Activated T-cell treated with anti-CD3 and anti-CD28 coated beads, Interleukin-2, amount 50 U/mL, for 24 hours (primary cell): ENCODE data around the gene CRYGD.
"Not testable (repeated sequence)": the region's sequence is repeated elsewhere in the genome, so short reads cannot be mapped to it uniquely, and the experiment has no call there.

Experiments
- DNase-seq: peaks from one replicate; pipeline ENCODE4 v3.0.0-alpha.2; 2020
- H3K27ac Mint-ChIP-seq: 2 replicates; pipeline ENCODE4 v1.8.0; 2020; ENCODE audit warnings: mild to moderate bottlenecking, mixed read lengths
- H3K27me3 Mint-ChIP-seq: 2 replicates; pipeline ENCODE4 v1.8.0; 2020; ENCODE audit warnings: mixed read lengths
- H3K36me3 Mint-ChIP-seq: 2 replicates; pipeline ENCODE4 v1.8.0; 2020; ENCODE audit warnings: low read depth, mixed read lengths
- H3K4me1 Mint-ChIP-seq: 2 replicates; pipeline ENCODE4 v1.8.0; 2020; ENCODE audit warnings: low read depth, mixed read lengths
- H3K4me3 Mint-ChIP-seq: 2 replicates; pipeline ENCODE4 v1.8.0; 2020; ENCODE audit warnings: mild to moderate bottlenecking, moderate library complexity, mixed read lengths
- H3K9me3 Mint-ChIP-seq: 2 replicates; pipeline ENCODE4 v1.8.0; 2020; ENCODE audit warnings: mixed read lengths

Gene CRYGD

DNA sequence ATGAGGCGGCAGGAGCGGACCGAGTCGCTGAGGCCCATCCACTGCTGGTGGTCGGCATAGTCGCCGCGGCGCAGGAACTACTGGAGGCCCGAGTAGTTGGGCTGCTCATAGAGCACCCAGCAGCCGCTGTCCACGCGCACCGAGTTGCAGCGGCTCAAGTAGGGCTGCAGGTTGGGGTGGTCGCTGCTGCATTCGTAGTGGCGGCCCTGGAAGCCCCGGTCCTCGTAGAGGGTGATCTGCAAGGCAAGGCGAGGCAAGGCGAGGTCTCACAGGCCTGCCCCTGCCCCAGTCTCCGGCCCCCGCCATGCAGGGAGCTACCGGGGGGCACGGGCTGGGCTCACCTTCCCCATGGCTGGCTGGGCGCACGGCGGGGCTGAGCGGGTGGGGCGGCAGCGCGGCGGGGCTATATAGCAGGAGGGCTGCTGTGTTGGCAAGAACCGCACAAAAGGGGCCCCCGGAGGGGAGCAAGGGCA is 12.0 kb downstream of the CRYGD start:
- H3K4me3 Mint-ChIP-seq, H3K27me3 Mint-ChIP-seq, DNase-seq, H3K27ac Mint-ChIP-seq, H3K36me3 Mint-ChIP-seq, H3K4me1 Mint-ChIP-seq, H3K9me3 Mint-ChIP-seq: not testable (repeated sequence)

GRCh38 chr2:208103616-208104015 is 20.7 kb downstream of the CRYGD start:
- Mint-ChIP-seq H3K27ac (no peak overlapping the region), H3K36me3 (no peaks in the 10 kb centered on the region), H3K27me3 (peaks cover 2% of the 10 kb centered on the region), H3K4me1 (peaks cover 26% of the 10 kb centered on the region), H3K4me3 (no peak overlapping the region), H3K9me3 (no peaks in the 10 kb centered on the region)
- DNase-seq: no peak

DNA sequence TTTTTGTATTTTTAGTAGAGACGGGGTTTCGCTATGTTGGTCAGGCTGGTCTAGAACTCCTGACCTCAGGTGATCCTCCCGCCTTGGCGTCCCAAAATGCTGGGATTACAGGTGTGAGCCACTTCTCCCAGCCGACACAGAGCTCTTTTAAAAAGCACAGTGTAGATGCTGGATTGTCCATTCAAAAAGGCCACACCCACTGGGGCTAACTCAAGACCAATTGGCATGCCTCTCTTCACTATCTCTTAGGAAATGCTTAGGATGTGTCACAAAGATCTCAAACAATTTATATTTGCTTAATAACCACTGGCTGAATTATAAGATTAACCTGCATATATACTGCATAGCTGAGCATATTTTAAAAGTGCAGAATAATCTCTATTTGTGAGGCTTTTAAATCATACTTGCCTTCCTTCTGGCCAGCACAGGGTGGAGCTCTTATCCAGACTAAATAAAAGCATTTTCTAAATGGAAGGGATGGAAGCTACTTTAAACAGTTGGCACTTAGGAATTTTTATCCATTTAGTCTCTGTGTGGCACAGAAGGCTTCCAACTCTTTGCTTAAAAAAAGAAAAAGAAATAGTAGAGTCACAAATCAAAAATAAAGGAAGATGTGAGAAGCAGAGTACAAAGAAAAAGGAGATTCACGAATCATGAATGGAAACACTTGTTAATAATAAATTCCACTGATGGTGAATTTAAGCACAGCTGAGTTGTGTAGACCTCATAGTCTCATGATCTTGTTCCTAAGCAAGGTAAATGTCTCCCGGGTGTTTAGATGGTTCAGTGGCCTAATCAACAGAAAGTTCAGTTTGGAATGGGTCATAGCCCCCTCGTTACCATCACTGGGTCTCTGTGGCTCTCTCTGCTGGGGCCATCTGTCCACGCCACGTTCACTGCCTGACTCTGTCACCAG is 22.4 kb downstream of the CRYGD start:
- Mint-ChIP-seq H3K9me3 (no peaks in the 10 kb centered on the region), H3K4me3 (no peak overlapping the region), H3K4me1 (peaks cover 26% of the 10 kb centered on the region), H3K27me3 (no peaks in the 10 kb centered on the region), H3K27ac (no peak overlapping the region), H3K36me3 (no peaks in the 10 kb centered on the region)
- DNase-seq: no peak

DNA sequence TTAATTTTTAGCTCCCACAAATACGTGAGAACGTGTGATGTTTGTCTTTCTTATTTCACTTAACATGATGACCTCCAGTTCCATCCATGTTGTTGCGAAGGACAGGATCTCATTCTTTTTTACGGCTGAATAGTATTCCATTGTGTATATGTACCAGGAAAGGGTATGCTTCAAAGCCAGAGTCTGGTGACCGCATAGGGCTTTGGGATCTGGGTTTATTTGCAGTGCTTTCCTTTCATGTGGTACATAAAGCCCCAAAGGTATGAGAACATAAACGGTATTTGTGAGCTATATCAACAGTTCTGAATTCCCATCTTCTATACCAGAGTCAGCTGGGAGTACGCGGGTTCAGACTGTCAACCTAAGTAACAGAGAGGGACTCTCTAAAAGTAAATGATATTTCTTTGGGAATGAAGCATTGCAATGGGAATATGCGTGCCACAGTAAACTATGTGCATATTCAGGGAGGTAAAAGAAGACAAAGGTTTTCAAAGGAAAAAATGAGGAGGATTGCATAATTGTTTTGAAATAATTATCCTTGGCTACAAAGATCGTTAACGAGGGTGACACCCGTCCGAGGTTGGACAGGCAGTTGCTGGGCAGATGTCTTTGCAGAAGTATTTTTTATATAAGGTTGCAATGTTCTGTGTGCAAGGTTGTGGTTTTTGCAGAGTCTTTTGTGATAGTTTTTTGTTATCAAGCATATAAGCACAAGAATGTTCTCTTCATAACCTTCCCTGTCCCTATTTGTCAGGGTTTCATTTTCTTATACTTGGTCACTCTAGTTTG is 24.4 kb downstream of the CRYGD start:
- no peaks in the 10 kb centered on the region for H3K27me3 Mint-ChIP-seq
- no peak overlapping the region for H3K27ac Mint-ChIP-seq
- H3K4me1 Mint-ChIP-seq: peaks cover 26% of the 10 kb centered on the region
- no peak overlapping the region for H3K4me3 Mint-ChIP-seq
- no peaks in the 10 kb centered on the region for H3K9me3 Mint-ChIP-seq
- DNase-seq: no peak
- no peaks in the 10 kb centered on the region for H3K36me3 Mint-ChIP-seq

DNA sequence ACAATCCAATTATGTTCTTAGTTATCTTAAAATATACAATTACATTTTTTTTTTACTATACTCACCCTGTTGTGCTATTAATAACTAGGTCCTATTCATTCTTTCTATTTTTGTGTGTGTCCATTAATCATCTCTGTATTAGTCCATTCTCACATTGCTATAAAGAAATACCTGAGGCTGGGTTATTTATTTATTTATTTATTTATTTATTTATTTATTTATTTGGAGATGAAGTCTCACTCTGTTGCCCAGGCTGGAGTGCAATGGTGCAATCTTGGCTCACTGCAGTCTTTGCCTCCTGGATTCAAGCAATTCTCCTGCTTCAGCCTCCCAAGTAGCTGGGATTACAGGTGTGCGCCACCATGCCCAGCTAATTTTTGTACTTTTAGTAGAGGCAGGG is 25.6 kb downstream of the CRYGD start:
- H3K4me3 Mint-ChIP-seq, H3K27ac Mint-ChIP-seq, H3K9me3 Mint-ChIP-seq, H3K36me3 Mint-ChIP-seq, H3K27me3 Mint-ChIP-seq, DNase-seq: not testable (repeated sequence)
- peaks cover 26% of the 10 kb centered on the region for H3K4me1 Mint-ChIP-seq

DNA sequence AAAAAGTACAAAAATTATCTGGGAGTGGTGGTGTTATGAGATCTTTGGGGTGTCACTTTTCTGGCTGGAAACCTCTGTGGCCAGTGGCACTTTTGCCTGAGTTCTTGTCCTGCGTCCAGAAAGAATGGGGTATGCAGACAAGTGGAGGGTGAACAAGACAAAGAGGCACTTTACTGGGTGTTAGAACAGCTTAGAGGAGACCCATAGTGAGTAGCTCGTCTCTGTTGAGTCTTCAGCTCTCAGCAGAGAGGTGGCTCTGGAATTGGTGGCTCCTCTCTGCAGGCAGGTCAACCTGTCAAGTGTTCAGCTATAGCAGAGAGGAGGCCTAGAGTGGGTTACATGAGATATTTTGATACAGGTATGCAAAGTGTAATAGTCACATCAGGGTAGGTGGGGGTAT is 26.1 kb downstream of the CRYGD start:
- DNase-seq: no peak
- no peaks in the 10 kb centered on the region for H3K9me3 Mint-ChIP-seq
- no peaks in the 10 kb centered on the region for H3K36me3 Mint-ChIP-seq
- no peak overlapping the region for H3K4me3 Mint-ChIP-seq
- peaks cover 26% of the 10 kb centered on the region for H3K4me1 Mint-ChIP-seq
- no peak overlapping the region for H3K27ac Mint-ChIP-seq
- H3K27me3 Mint-ChIP-seq: no peaks in the 10 kb centered on the region

- no peaks in the 10 kb centered on the region for H3K36me3 Mint-ChIP-seq
- no peak for DNase-seq
- H3K27me3 Mint-ChIP-seq: no peaks in the 10 kb centered on the region
- no peaks in the 10 kb centered on the region for H3K9me3 Mint-ChIP-seq
- no peak overlapping the region for H3K27ac Mint-ChIP-seq
- no peak overlapping the region for H3K4me3 Mint-ChIP-seq
- peaks cover 26% of the 10 kb centered on the region for H3K4me1 Mint-ChIP-seq
Measured at GRCh38 chr2:208097801-208098200, 26.5 kb downstream of the CRYGD start.

DNA sequence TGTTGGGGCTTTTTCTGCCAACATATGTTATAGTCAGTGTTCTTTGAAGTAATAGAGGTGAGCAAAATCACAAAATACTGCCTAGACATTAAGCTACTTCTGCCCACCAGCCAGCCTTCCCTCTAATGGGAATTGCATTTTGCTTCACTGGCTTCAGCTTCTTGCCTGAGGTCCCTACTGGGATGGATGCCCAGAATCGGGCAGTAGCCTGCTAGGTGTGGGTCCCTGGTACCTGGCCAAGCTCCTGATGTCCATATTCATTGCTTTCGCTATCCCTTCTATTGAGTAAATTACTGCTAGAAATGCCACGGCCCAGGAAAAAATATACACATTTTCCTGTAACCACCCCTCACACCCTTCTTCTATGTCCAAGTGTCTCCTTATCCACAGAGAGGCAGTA is 27.0 kb downstream of the CRYGD start:
- Mint-ChIP-seq H3K4me3 (no peak overlapping the region), H3K9me3 (no peaks in the 10 kb centered on the region), H3K27me3 (no peaks in the 10 kb centered on the region), H3K4me1 (peaks cover 24% of the 10 kb centered on the region), H3K27ac (no peak overlapping the region), H3K36me3 (no peaks in the 10 kb centered on the region)
- no peak for DNase-seq

- no peak for DNase-seq
- Mint-ChIP-seq H3K36me3 (no peaks in the 10 kb centered on the region), H3K9me3 (no peaks in the 10 kb centered on the region), H3K27ac (no peak overlapping the region), H3K4me3 (no peak overlapping the region), H3K27me3 (no peaks in the 10 kb centered on the region), H3K4me1 (peaks cover 12% of the 10 kb centered on the region)
Measured at GRCh38 chr2:208096080-208096479, 28.2 kb downstream of the CRYGD start.

DNA sequence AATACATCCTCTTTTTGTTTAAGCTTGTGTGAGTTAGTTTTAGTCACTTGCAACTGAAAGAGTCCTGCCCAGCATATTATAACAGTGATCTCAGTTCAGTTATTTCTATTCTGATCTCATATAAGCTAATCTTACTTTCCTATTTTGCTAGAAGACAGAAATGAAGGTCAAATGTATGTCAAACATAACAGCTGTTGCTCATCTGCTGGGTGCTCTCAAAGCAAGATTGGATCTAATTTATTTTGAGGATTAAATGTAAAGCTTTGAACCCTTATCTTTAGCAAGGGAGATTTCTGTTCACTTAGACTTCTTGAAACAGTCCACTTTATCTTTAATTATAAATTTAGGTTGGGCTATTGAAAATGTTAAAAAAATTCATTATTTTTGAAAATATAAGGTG is 31.2 kb downstream of the CRYGD start:
- Mint-ChIP-seq H3K36me3 (no peaks in the 10 kb centered on the region), H3K9me3 (peaks cover 2% of the 10 kb centered on the region), H3K4me3 (no peak overlapping the region), H3K27me3 (no peaks in the 10 kb centered on the region), H3K27ac (no peak overlapping the region), H3K4me1 (no peaks in the 10 kb centered on the region)
- DNase-seq: no peak

DNA sequence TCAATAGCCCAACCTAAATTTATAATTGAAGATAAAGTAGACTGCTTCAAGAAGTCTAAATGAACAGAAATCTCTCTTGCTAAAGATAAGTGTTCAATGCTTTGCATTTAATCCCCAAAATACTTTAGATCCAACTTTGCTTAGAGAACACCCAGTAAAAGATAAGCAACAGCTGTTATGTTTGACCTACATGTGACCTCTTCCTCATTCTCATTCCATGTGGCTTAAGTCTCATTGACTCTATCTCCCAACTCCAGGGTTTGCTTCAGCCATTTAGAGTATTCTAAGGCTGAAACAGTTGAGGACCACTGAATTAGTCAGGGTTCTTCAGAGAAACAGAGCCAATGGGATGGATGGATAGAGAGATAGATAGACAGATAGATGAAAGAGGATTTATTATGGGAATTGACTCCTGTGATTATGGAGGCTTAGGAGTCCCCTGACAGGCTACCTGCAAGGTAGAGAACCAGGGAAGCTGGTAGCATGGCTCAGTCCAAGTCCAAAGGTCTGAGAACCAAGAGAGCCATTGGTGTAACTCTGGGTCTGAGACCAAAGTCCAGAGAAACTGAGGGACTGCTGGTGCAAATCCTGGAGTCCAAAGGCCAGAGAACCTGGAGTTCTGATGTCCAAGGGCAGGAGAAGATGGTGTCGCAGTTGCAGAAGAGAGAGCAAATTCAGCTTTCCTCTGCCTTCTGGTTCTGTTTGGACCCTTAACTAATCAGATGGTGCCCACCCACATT is 32.1 kb downstream of the CRYGD start:
- no peak overlapping the region for H3K4me3 Mint-ChIP-seq
- DNase-seq: no peak
- H3K27ac Mint-ChIP-seq: no peak overlapping the region
- H3K36me3 Mint-ChIP-seq: no peaks in the 10 kb centered on the region
- peaks cover 2% of the 10 kb centered on the region for H3K9me3 Mint-ChIP-seq
- no peaks in the 10 kb centered on the region for H3K27me3 Mint-ChIP-seq
- no peaks in the 10 kb centered on the region for H3K4me1 Mint-ChIP-seq

DNA sequence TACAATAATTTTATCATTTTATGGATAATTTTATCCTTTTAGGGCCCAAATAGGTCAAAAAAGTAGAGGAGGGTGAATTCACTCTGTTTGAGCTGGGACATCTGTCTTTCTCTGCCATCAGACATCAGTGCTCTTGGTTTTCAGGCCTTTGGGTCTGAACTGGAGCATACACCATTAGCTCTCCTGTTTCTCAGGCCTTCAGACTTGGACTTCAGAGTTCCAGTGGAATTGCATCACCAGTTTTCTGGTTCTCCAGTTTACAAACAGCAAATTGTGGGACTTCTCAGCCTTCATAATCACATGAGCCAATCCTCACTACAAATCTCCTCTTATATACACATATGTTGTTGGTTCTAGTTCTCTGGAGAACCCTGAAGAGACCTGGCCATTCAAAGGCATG is 33.9 kb downstream of the CRYGD start:
- Mint-ChIP-seq H3K36me3 (no peaks in the 10 kb centered on the region), H3K4me3 (no peak overlapping the region), H3K4me1 (no peaks in the 10 kb centered on the region), H3K27ac (no peak overlapping the region), H3K27me3 (no peaks in the 10 kb centered on the region), H3K9me3 (peaks cover 2% of the 10 kb centered on the region)
- no peak for DNase-seq

DNA sequence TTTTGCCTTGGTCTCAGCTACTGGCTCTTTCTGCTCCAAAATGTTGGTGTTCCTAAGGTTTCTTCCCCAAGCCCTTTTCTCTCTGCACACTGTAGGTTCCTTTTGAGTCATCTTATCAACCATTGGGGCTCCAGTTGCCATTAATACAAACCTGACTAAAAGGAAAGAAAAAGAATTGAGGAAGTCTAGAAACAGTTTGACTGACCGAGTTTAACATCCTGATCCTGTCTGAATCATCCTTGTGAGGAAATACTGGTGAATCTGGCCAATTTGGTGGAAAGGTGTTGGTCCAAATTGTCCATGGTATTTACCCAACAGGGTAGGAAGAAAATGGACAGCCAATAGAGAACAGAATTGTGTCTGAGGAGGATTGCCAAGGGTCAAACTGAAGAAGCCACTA is 38.3 kb downstream of the CRYGD start:
- Mint-ChIP-seq H3K36me3 (no peaks in the 10 kb centered on the region), H3K27ac (no peak overlapping the region), H3K27me3 (peaks cover 9% of the 10 kb centered on the region), H3K4me1 (no peaks in the 10 kb centered on the region), H3K4me3 (no peak overlapping the region), H3K9me3 (peaks cover 2% of the 10 kb centered on the region)
- no peak for DNase-seq

DNA sequence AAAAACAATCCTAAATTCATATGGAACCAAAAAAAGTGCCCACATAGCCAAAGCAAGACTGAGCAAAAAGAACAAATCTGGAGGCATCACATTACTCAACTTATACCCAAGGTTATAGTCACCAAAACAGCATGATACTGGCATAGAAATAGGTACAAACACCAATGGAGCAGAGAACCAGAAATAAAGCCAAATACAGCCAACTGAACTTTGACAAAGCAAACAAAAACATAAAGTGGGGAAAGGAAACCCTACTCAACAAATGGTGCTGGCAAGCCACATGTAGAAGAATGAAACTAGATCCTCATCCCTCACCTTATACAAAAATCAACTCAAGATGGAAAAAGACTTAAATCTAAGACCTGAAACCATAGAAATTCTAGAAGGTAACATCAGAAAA is 40.5 kb downstream of the CRYGD start:
- H3K27ac Mint-ChIP-seq: no peak overlapping the region
- H3K4me1 Mint-ChIP-seq: no peaks in the 10 kb centered on the region

More for the DNA sequence above, 40.5 kb downstream of the CRYGD start:
- no peak overlapping the region for H3K4me3 Mint-ChIP-seq
- peaks cover 22% of the 10 kb centered on the region for H3K27me3 Mint-ChIP-seq
- H3K36me3 Mint-ChIP-seq: no peaks in the 10 kb centered on the region
- peaks cover under 1% of the 10 kb centered on the region for H3K9me3 Mint-ChIP-seq
- no peak for DNase-seq
